K562 (cell line): ENCODE measurements around the gene E2F2.

Experiments
- ATF3 ChIP-seq, 2 experiments: fragments of 450-650 bp in 1 of 2; sonication (generic) in 1 of 2; formaldehyde crosslinking in 1 of 2; IDR thresholded peaks in 1 of 2; conservative IDR thresholded peaks in 1 of 2; 2 replicates each; pipeline versions ENCODE4 v1.6.1 to v1.8.1; 2016 to 2023; ENCODE audit warnings: mild to moderate bottlenecking in 2 of 2, moderate library complexity in 2 of 2, inconsistent platforms in 1 of 2, missing genetic modification reagents in 1 of 2
- CEBPB ChIP-seq: fragments of 450-650 bp; IDR thresholded peaks from 2 replicates; pipeline ENCODE4 v1.6.1; 2016; ENCODE audit warnings: missing genetic modification characterization, missing compliant biosample characterization
- CTCF ChIP-seq, 3 experiments: IDR thresholded peaks in 2 of 3; conservative IDR thresholded peaks in 1 of 3; 2 replicates each; pipeline ENCODE4 v1.5.1; 2011 to 2012; ENCODE audit warnings: low read length in 3 of 3, mild to moderate bottlenecking in 3 of 3, control low read depth in 2 of 3, improper control_type of control experiment in 1 of 3, inconsistent platforms in 1 of 3, low read depth in 1 of 3, mixed read lengths in 1 of 3, moderate library complexity in 1 of 3; ENCODE audit not compliant: insufficient read depth in 2 of 3
- E2F1 ChIP-seq: sonication (generic); formaldehyde crosslinking; IDR thresholded peaks from 2 replicates; pipeline ENCODE4 v1.8.1; 2023; ENCODE audit warnings: mild to moderate bottlenecking, missing genetic modification reagents, moderate library complexity
- MEF2D ChIP-seq: conservative IDR thresholded peaks from 2 replicates; pipeline ENCODE4 v1.6.1; 2016; ENCODE audit warnings: low read depth, missing genetic modification characterization, missing compliant biosample characterization
- MNT ChIP-seq, 2 experiments: fragments of 450-650 bp; conservative IDR thresholded peaks; 2 replicates each; pipeline ENCODE4 v1.6.1; 2017; ENCODE audit warnings: mild to moderate bottlenecking in 2 of 2, moderate library complexity in 2 of 2
- NBN ChIP-seq: fragments of 450-650 bp; IDR thresholded peaks from 2 replicates; pipeline ENCODE4 v1.6.1; 2016; ENCODE audit warnings: low read depth, mild to moderate bottlenecking
- SRSF3 ChIP-seq: fragments of 200-400 bp; formaldehyde crosslinking; IDR thresholded peaks from 2 replicates; pipeline ENCODE4 v1.6.1; 2016; ENCODE audit warnings: mild to moderate bottlenecking, low read length, moderate library complexity; ENCODE audit not compliant: insufficient read depth
- TCF7L2 ChIP-seq: fragments of 150-350 bp; IDR thresholded peaks from 2 replicates; pipeline ENCODE4 v1.6.1; 2016; ENCODE audit warnings: low read depth, mild to moderate bottlenecking, low read length, moderate library complexity
- TOE1 ChIP-seq, 2 experiments: fragments of 450-650 bp in 1 of 2; sonication (generic) in 1 of 2; formaldehyde crosslinking in 1 of 2; IDR thresholded peaks; 2 replicates each; pipeline versions ENCODE4 v1.7.1 to v1.8.0; 2016 to 2022; ENCODE audit warnings: borderline replicate concordance in 2 of 2, mild to moderate bottlenecking in 2 of 2, antibody characterized with exemption in 1 of 2, inconsistent platforms in 1 of 2, low read depth in 1 of 2, missing genetic modification reagents in 1 of 2, moderate library complexity in 1 of 2

GRCh38 chr1:23496490-23497181, 34.4 kb downstream of the E2F2 start:
- no peak for TF ChIP-seq MEF2D (tag)
- no peak for TF ChIP-seq NBN
- no peak for TF ChIP-seq TCF7L2
- no peak for TF ChIP-seq E2F1 (CRISPR knock-in tag)
- no peak for TF ChIP-seq TOE1 (IDR thresholded peaks at IDR 0.05; ENCODE audit: borderline replicate concordance)
- no peak for TF ChIP-seq TOE1 (CRISPR knock-in tag; IDR thresholded peaks at IDR 0.05; ENCODE audit: borderline replicate concordance, low read depth)
- no peak for TF ChIP-seq CTCF (IDR thresholded peaks at IDR 0.05 in 2 of 3, conservative IDR thresholded peaks at IDR 0.05 in 1 of 3; ENCODE audit: insufficient read depth in 2 of 3, low read depth in 1 of 3, low read length in 3 of 3)
- no peak for TF ChIP-seq MNT (conservative IDR thresholded peaks at IDR 0.05)
- no peak for TF ChIP-seq SRSF3
- TF ChIP-seq ATF3 (IDR thresholded peaks at IDR 0.05): no peak
- TF ChIP-seq ATF3 (CRISPR knock-in tag; conservative IDR thresholded peaks at IDR 0.05): no peak
- no peak for TF ChIP-seq CEBPB
